RWPE2 (cell line): ENCODE data around the gene CATSPERB.
"Not testable (repeated sequence)": the region's sequence is repeated elsewhere in the genome, so short reads cannot be mapped to it uniquely, and the experiment has no call there.

Experiments
- ATAC-seq: fragments of 200-7000 bp; cut with Tn5 transposase; 3 replicates; pipeline ENCODE4 v1.9.1; 2021; ENCODE audit warnings: low read depth
- DNase-seq: peaks from one replicate; pipeline ENCODE4 v3.0.0-alpha.2; 2020; ENCODE audit warnings: low spot score
- H3K27ac ChIP-seq: fragments of 450-650 bp; 2 replicates; pipeline ENCODE4 v1.5.1; 2017; ENCODE audit warnings: mild to moderate bottlenecking; ENCODE audit not compliant: poor library complexity, severe bottlenecking
- H3K27me3 ChIP-seq: fragments of 250-450 bp; sonication (Bioruptor Pico); 2 replicates; pipeline ENCODE4 v1.5.1; 2021; ENCODE audit warnings: mild to moderate bottlenecking, moderate library complexity; ENCODE audit not compliant: insufficient read depth, poor library complexity, severe bottlenecking
- H3K36me3 ChIP-seq: fragments of 250-450 bp; sonication (Bioruptor Pico); 2 replicates; pipeline ENCODE4 v1.5.1; 2020; ENCODE audit warnings: low read depth, mild to moderate bottlenecking, moderate library complexity
- H3K4me1 ChIP-seq: fragments of 250-450 bp; sonication (Bioruptor Pico); 2 replicates; pipeline ENCODE4 v1.5.1; 2021; ENCODE audit warnings: mild to moderate bottlenecking, moderate library complexity; ENCODE audit not compliant: insufficient read depth, poor library complexity, severe bottlenecking
- H3K4me3 ChIP-seq: fragments of 250-450 bp; sonication (Bioruptor Pico); 2 replicates; pipeline ENCODE4 v1.5.1; 2021; ENCODE audit warnings: mild to moderate bottlenecking, moderate library complexity; ENCODE audit not compliant: severe bottlenecking
- H3K9me3 ChIP-seq: fragments of 250-450 bp; sonication (Bioruptor Pico); 2 replicates; pipeline ENCODE4 v1.5.1; 2021; ENCODE audit warnings: mild to moderate bottlenecking, moderate library complexity; ENCODE audit not compliant: severe bottlenecking
- TF ChIP-seq, protein P1 (sequence below): fragments of 450-650 bp; IDR thresholded peaks from one replicate; pipeline ENCODE4 v1.5.1; 2017; ENCODE audit warnings: mild to moderate bottlenecking, moderate library complexity; ENCODE audit not compliant: poor library complexity, severe bottlenecking

Gene CATSPERB

GRCh38 chr14:91613459-91614112, 118.3 kb downstream of the CATSPERB start:
- TF ChIP-seq, protein P1, sequence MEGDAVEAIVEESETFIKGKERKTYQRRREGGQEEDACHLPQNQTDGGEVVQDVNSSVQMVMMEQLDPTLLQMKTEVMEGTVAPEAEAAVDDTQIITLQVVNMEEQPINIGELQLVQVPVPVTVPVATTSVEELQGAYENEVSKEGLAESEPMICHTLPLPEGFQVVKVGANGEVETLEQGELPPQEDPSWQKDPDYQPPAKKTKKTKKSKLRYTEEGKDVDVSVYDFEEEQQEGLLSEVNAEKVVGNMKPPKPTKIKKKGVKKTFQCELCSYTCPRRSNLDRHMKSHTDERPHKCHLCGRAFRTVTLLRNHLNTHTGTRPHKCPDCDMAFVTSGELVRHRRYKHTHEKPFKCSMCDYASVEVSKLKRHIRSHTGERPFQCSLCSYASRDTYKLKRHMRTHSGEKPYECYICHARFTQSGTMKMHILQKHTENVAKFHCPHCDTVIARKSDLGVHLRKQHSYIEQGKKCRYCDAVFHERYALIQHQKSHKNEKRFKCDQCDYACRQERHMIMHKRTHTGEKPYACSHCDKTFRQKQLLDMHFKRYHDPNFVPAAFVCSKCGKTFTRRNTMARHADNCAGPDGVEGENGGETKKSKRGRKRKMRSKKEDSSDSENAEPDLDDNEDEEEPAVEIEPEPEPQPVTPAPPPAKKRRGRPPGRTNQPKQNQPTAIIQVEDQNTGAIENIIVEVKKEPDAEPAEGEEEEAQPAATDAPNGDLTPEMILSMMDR = no peak
- DNase-seq = no peak
- H3K9me3 ChIP-seq = no peaks in the 10 kb centered on the region
- H3K36me3 ChIP-seq = no peaks in the 10 kb centered on the region
- H3K27me3 ChIP-seq = no peaks in the 10 kb centered on the region
- H3K27ac ChIP-seq = no peak overlapping the region
- ATAC-seq = no peak
- H3K4me1 ChIP-seq = peaks cover 4% of the 10 kb centered on the region
- no peak overlapping the region for H3K4me3 ChIP-seq

- Histone ChIP-seq H3K4me3 (no peak overlapping the region), H3K27me3 (no peaks in the 10 kb centered on the region), H3K9me3 (no peaks in the 10 kb centered on the region), H3K4me1 (peaks cover 4% of the 10 kb centered on the region), H3K27ac (no peak overlapping the region), H3K36me3 (no peaks in the 10 kb centered on the region)
- ATAC-seq = no peak
- TF ChIP-seq, protein P1 = no peak
- no peak for DNase-seq
Measured at GRCh38 chr14:91611528-91611927, 120.4 kb downstream of the CATSPERB start.

- no peaks in the 10 kb centered on the region for H3K36me3 ChIP-seq
- H3K4me3 ChIP-seq = no peak overlapping the region
- TF ChIP-seq, protein P1 = no peak
- H3K9me3 ChIP-seq = no peaks in the 10 kb centered on the region
- ATAC-seq = no peak
- peaks cover 2% of the 10 kb centered on the region for H3K4me1 ChIP-seq
- no peaks in the 10 kb centered on the region for H3K27me3 ChIP-seq
- no peak for DNase-seq
- no peak overlapping the region for H3K27ac ChIP-seq
Measured at GRCh38 chr14:91609161-91609560, 122.7 kb downstream of the CATSPERB start.

GRCh38 chr14:91607322-91608047, 124.4 kb downstream of the CATSPERB start:
- Histone ChIP-seq H3K27me3 (no peaks in the 10 kb centered on the region), H3K9me3 (no peaks in the 10 kb centered on the region), H3K36me3 (no peaks in the 10 kb centered on the region), H3K27ac (no peak overlapping the region), H3K4me1 (no peaks in the 10 kb centered on the region), H3K4me3 (no peak overlapping the region)
- ATAC-seq = no peak
- no peak for DNase-seq
- TF ChIP-seq, protein P1 = no peak

- Histone ChIP-seq H3K4me1 (no peaks in the 10 kb centered on the region), H3K36me3 (no peaks in the 10 kb centered on the region), H3K9me3 (no peaks in the 10 kb centered on the region), H3K27me3 (no peaks in the 10 kb centered on the region), H3K4me3 (no peak overlapping the region), H3K27ac (no peak overlapping the region)
- TF ChIP-seq, protein P1 = no peak
- ATAC-seq (no peak), DNase-seq (no peak)
Measured at GRCh38 chr14:91606851-91607250, 125.0 kb downstream of the CATSPERB start.

DNA sequence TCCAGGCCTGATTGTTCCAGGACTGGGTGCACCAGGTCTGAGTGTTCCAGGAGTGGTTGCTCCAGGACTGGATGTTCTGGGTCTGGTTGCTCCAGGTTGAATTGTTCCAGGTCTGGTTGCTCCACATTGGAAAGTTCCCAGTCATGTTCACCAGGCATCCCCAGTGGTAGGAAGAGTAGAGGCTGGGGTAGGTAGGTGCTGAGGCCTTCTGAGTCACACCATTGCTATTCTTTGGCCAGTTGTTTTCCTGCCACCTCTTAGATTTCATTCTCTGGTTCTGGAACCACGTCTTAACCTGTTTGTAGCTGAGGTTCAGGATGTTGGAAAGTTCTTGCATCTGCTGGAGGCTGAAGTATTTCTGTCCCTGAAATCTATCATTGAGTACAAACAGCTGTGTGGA, 127.3 kb downstream of the CATSPERB start:
- H3K4me1 ChIP-seq, ATAC-seq, H3K36me3 ChIP-seq, H3K4me3 ChIP-seq, H3K27ac ChIP-seq, H3K27me3 ChIP-seq, DNase-seq, H3K9me3 ChIP-seq: not testable (repeated sequence)
